Gastrocnemius medialis (tissue), 4 donors: ENCODE data around the gene MOGAT1. TPM values are rescaled to one million over a fixed set of nuclear protein-coding genes. Genes with fewer than 3 reads are reported as not detected.

Source experiments
- ATAC-seq, 2 donors: fragments of 150-250 bp; one replicate each; pipeline ENCODE4 v1.9.1; 2016
- DNase-seq, 2 donors: peaks; one replicate each; pipeline ENCODE4 v3.0.0-alpha.2; 2019
- H3K27ac ChIP-seq, 4 donors: fragments of 200-600 bp; sonication (generic); 1 replicate in 1 of 4; 2 replicates in 3 of 4; pipeline ENCODE4 v1.5.1; 2016 to 2018; ENCODE audit warnings: mild to moderate bottlenecking in 2 of 4, moderate library complexity in 1 of 4
- H3K27me3 ChIP-seq, 3 donors: fragments of 200-600 bp; sonication (generic) in 2 of 3; 1 replicate in 1 of 3; 2 replicates in 2 of 3; pipeline versions ENCODE4 v1.5.1 to v1.6.0; 2016 to 2019; ENCODE audit warnings: mild to moderate bottlenecking in 1 of 3, moderate library complexity in 1 of 3
- H3K36me3 ChIP-seq, 2 donors: fragments of 200-600 bp; sonication (generic) in 1 of 2; one replicate each; pipeline ENCODE4 v1.5.1; 2017 to 2018
- H3K4me1 ChIP-seq, 2 donors: fragments of 200-600 bp; sonication (generic) in 1 of 2; one replicate each; pipeline ENCODE4 v1.5.1; 2016 to 2017; ENCODE audit warnings: mild to moderate bottlenecking in 2 of 2
- H3K4me3 ChIP-seq, 4 donors: fragments of 200-600 bp; sonication (generic) in 3 of 4; 1 replicate in 1 of 4; 2 replicates in 3 of 4; pipeline ENCODE4 v1.5.1; 2016 to 2019; ENCODE audit warnings: mild to moderate bottlenecking in 2 of 4
- H3K9me3 ChIP-seq, 3 donors: fragments of 200-600 bp; sonication (generic) in 2 of 3; 1 replicate in 1 of 3; 2 replicates in 2 of 3; pipeline ENCODE4 v1.5.1; 2016 to 2019
- CTCF ChIP-seq, 5 experiments: fragments of 450-650 bp in 3 of 5; fragments of 200-600 bp in 2 of 5; sonication (generic) in 2 of 5; IDR thresholded peaks in 4 of 5; conservative IDR thresholded peaks in 1 of 5; 1 replicate in 4 of 5; 2 replicates in 1 of 5; pipeline ENCODE4 v1.5.1; 2016 to 2019; ENCODE audit warnings: antibody characterized with exemption in 5 of 5, mild to moderate bottlenecking in 3 of 5, moderate library complexity in 3 of 5
- POLR2A ChIP-seq, 2 donors: fragments of 450-650 bp; IDR thresholded peaks; one replicate each; pipeline ENCODE4 v1.6.1; 2017; ENCODE audit warnings: antibody characterized with exemption in 2 of 2, mild to moderate bottlenecking in 2 of 2, moderate library complexity in 2 of 2
- in situ Hi-C, 4 donors: fragments of 200-750 bp; cut with MboI; loops; one replicate each; pipeline versions ENCODE4 v1.15.0 to v1.8.0; 2017; ENCODE audit warnings: low sequenced_read_pairs in 4 of 4
- intact Hi-C: fragments of 100-400 bp; cut with DNase I; formaldehyde crosslinking; loops from one replicate; pipeline ENCODE4 v1.15.1; 2023; ENCODE audit warnings: low total_unique reads
- total RNA-seq, 4 donors: library from RNA; depleted of rRNA; stranded (reverse); fragments of >200 nt; gene quantifications; one replicate each; pipeline versions ENCODE4 v1.1.0 to v1.2.3, GENCODE V29; 2016

MOGAT1 gene
- total RNA-seq, 4 donors from 2014 or later, result not detected

GRCh38 chr2:222708274-222708710 lies 36.8 kb downstream of the MOGAT1 start:
- DNase-seq (peak; percentile 48 to 61), ATAC-seq (peak; percentile 40 to 47)
- H3K4me1 ChIP-seq, result peaks cover 15 to 18% of the 10 kb centered on the region in 2 donors
- no peaks in the 10 kb centered on the region for H3K36me3 ChIP-seq
- in situ Hi-C loops, result loop anchor here in 2 of 4 donors (5.0 kb wide), 1 partner anchor 194 kb away; no protein-coding TSS in a partner anchor
- H3K27me3 ChIP-seq, result no peaks in the 10 kb centered on the region
- H3K9me3 ChIP-seq, result no peaks in the 10 kb centered on the region
- intact Hi-C loops, result loop anchor here (1.0 to 5.0 kb wide), 4 partner anchors 29 to 229 kb away; partner anchors contain the start of gene ACSL3
- peak overlapping the region in 1 of 4 donors; percentile 51 for H3K4me3 ChIP-seq
- TF ChIP-seq POLR2A (IDR thresholded peaks at IDR 0.05) (no peak), CTCF (IDR thresholded peaks at IDR 0.05 in 4 of 5, conservative IDR thresholded peaks at IDR 0.05 in 1 of 5) (peak; percentile 92 to 96 (median 95))
- peak overlapping the region; percentile 84 to 87 (median 85) for H3K27ac ChIP-seq

GRCh38 chr2:222709191-222709891 lies 37.9 kb downstream of the MOGAT1 start:
- peak; percentile 94 to 98 for ATAC-seq
- no peak for TF ChIP-seq CTCF (IDR thresholded peaks at IDR 0.05 in 4 of 5, conservative IDR thresholded peaks at IDR 0.05 in 1 of 5)
- peak; percentile 37 to 38 for TF ChIP-seq POLR2A (IDR thresholded peaks at IDR 0.05)
- peak overlapping the region; percentile 38 to 51 (median 42) for H3K4me3 ChIP-seq

GRCh38 chr2:222710736-222711135 lies 39.3 kb downstream of the MOGAT1 start:
- intact Hi-C loops, result no loop called here
- in situ Hi-C loops, result no loop called here

More at GRCh38 chr2:222709191-222709891, 37.9 kb downstream of the MOGAT1 start:
- no peaks in the 10 kb centered on the region for H3K36me3 ChIP-seq
- intact Hi-C loops (loop anchor here (1.0 to 5.0 kb wide), 4 partner anchors 27 to 228 kb away; no protein-coding TSS in a partner anchor), in situ Hi-C loops (loop anchor here in 2 of 4 donors (5.0 kb wide), 1 partner anchor 193 kb away; no protein-coding TSS in a partner anchor)
- no peaks in the 10 kb centered on the region for H3K27me3 ChIP-seq
- H3K9me3 ChIP-seq, result no peaks in the 10 kb centered on the region
- peaks cover 18 to 24% of the 10 kb centered on the region in 2 donors for H3K4me1 ChIP-seq
- peak overlapping the region; percentile 84 to 87 (median 85) for H3K27ac ChIP-seq
- DNase-seq, result peak; percentile 75 to 77

GRCh38 chr2:222711315-222711940 lies 40.0 kb downstream of the MOGAT1 start:
- Histone ChIP-seq H3K27ac (peak overlapping the region in 1 of 4 donors; percentile 2), H3K27me3 (no peaks in the 10 kb centered on the region), H3K4me1 (peaks cover 33 to 37% of the 10 kb centered on the region in 2 donors), H3K36me3 (no peaks in the 10 kb centered on the region), H3K9me3 (no peaks in the 10 kb centered on the region), H3K4me3 (no peak overlapping the region)
- DNase-seq (no peak), ATAC-seq (no peak)
- intact Hi-C loops, result no loop called here
- in situ Hi-C loops, result no loop called here
- TF ChIP-seq POLR2A (IDR thresholded peaks at IDR 0.05) (no peak), CTCF (IDR thresholded peaks at IDR 0.05 in 4 of 5, conservative IDR thresholded peaks at IDR 0.05 in 1 of 5) (no peak)

More at GRCh38 chr2:222710736-222711135, 39.3 kb downstream of the MOGAT1 start:
- Histone ChIP-seq H3K36me3 (no peaks in the 10 kb centered on the region), H3K9me3 (no peaks in the 10 kb centered on the region), H3K27me3 (no peaks in the 10 kb centered on the region), H3K4me1 (peaks cover 27 to 37% of the 10 kb centered on the region in 2 donors), H3K27ac (peak overlapping the region in 1 of 4 donors; percentile 30), H3K4me3 (no peak overlapping the region)
- DNase-seq (no peak), ATAC-seq (no peak)
- TF ChIP-seq POLR2A (IDR thresholded peaks at IDR 0.05) (no peak), CTCF (IDR thresholded peaks at IDR 0.05 in 4 of 5, conservative IDR thresholded peaks at IDR 0.05 in 1 of 5) (no peak)
